ENCODE data around the gene NFIB.

NFIB gene

GRCh38 chr9:14303521-14303920 is 10.4 kb downstream of the NFIB start:
- DNase-seq: no peak

- no peak for DNase-seq
Measured at GRCh38 chr9:14303100-14303499, 10.8 kb downstream of the NFIB start.

- no peak for DNase-seq
Measured at GRCh38 chr9:14302405-14302804, 11.5 kb downstream of the NFIB start.

GRCh38 chr9:14301583-14302021 is 12.3 kb downstream of the NFIB start:
- DNase-seq: no peak

- DNase-seq: no peak
Measured at GRCh38 chr9:14301006-14301405, 12.9 kb downstream of the NFIB start.

- DNase-seq: no peak
Measured at GRCh38 chr9:14300588-14300987, 13.4 kb downstream of the NFIB start.

- no peak for DNase-seq
Measured at GRCh38 chr9:14300040-14300439, 13.9 kb downstream of the NFIB start.

GRCh38 chr9:14298601-14299022 is 15.3 kb downstream of the NFIB start:
- DNase-seq: no peak

- no peak for DNase-seq
Measured at GRCh38 chr9:14296495-14297113, 17.3 kb downstream of the NFIB start.

GRCh38 chr9:14294659-14295058 is 19.3 kb downstream of the NFIB start:
- DNase-seq: no peak

- DNase-seq: no peak
Measured at GRCh38 chr9:14293801-14294200, 20.1 kb downstream of the NFIB start.

- no peak for DNase-seq
Measured at GRCh38 chr9:14292181-14292739, 21.7 kb downstream of the NFIB start.

GRCh38 chr9:14289916-14290315 is 24.0 kb downstream of the NFIB start:
- no peak for DNase-seq

GRCh38 chr9:14288433-14288832 is 25.5 kb downstream of the NFIB start:
- DNase-seq: no peak

GRCh38 chr9:14286121-14286520 is 27.8 kb downstream of the NFIB start:
- DNase-seq: no peak

- DNase-seq: no peak
Measured at GRCh38 chr9:14283276-14283675, 30.7 kb downstream of the NFIB start.

GRCh38 chr9:14281876-14282275 is 32.1 kb downstream of the NFIB start:
- DNase-seq: no peak

GRCh38 chr9:14281136-14281795 is 32.7 kb downstream of the NFIB start:
- DNase-seq: no peak

GRCh38 chr9:14279671-14280070 is 34.3 kb downstream of the NFIB start:
- DNase-seq: no peak

- no peak for DNase-seq
Measured at GRCh38 chr9:14278291-14278721, 35.6 kb downstream of the NFIB start.

- no peak for DNase-seq
Measured at GRCh38 chr9:14277761-14278160, 36.2 kb downstream of the NFIB start.

- no peak for DNase-seq
Measured at GRCh38 chr9:14277244-14277643, 36.7 kb downstream of the NFIB start.

- DNase-seq: no peak
Measured at GRCh38 chr9:14275331-14275730, 38.6 kb downstream of the NFIB start.

GRCh38 chr9:14273696-14274121 is 40.2 kb downstream of the NFIB start:
- DNase-seq: no peak

Measured in stimulated activated CD8-positive, alpha-beta memory T cell treated with anti-CD3 and anti-CD28 coated beads, Interleukin-4, amount 100 ng/mL, for 48 hours (primary cell).